HepG2 (cell line): ENCODE data around the gene DDX50. TPM values are rescaled to one million over a fixed set of nuclear protein-coding genes. Genes with fewer than 3 reads are reported as not detected.

Experiments used
- ATAC-seq: fragments of 200-7000 bp; cut with Tn5 transposase; 3 replicates; pipeline ENCODE4 v1.9.1; 2020; ENCODE audit warnings: mild to moderate bottlenecking, moderate library complexity
- BruUV-seq: library from RNA; stranded (reverse); fragments of 400-500 nt; replicated peaks from 2 replicates; lab custom pipeline; 2021; lab: Mats Ljungman, UMichigan
- CTCF ChIA-PET: fragments of 300-600 bp; formaldehyde crosslinking; extraction: SDS; loops from one replicate; lab custom pipeline; 2021; ENCODE audit warnings: low total read pairs, inconsistent platforms, low intra/inter-chr PET ratio; lab: Yijun Ruan, JAX
- POLR2A ChIA-PET: fragments of 350-600 bp; sonication (Branson Sonifier 250); formaldehyde crosslinking; loops from one replicate; lab custom pipeline; 2020; ENCODE audit warnings: antibody characterized with exemption, inconsistent platforms; lab: Yijun Ruan, JAX
- DNase-seq: peaks from one replicate; pipeline ENCODE4 v3.0.0-alpha.2; 2015; ENCODE audit warnings: low spot score
- FAIRE-seq: peaks from 3 replicates; lab custom pipeline; 2011; peaks lifted over from hg19 to GRCh38; lab: Jason Lieb, UNC
- H2AFZ ChIP-seq: one replicate; pipeline ENCODE4 v1.6.1; 2011; ENCODE audit warnings: low read length, inconsistent platforms
- H3K27ac ChIP-seq: fragments of 300-600 bp; 3 replicates; pipeline ENCODE4 v1.8.0; 2011; ENCODE audit warnings: mixed run types, mild to moderate bottlenecking, mixed read lengths, low read length, inconsistent platforms; ENCODE audit not compliant: insufficient read depth; ENCODE audit errors: extremely low read length
- H3K27me3 ChIP-seq, 2 experiments: fragments of 200-600 bp in 1 of 2; 2 replicates in 1 of 2; 3 replicates in 1 of 2; pipeline versions ENCODE4 v1.6.0 to v1.8.0; 2011; ENCODE audit warnings: low read length in 2 of 2, mild to moderate bottlenecking in 2 of 2, moderate library complexity in 2 of 2, inconsistent platforms in 1 of 2; ENCODE audit not compliant: insufficient read depth in 2 of 2, control insufficient read depth in 1 of 2
- H3K36me3 ChIP-seq, 2 experiments: fragments of 200-600 bp in 1 of 2; replicated peaks in 1 of 2; 2 replicates in 1 of 2; 3 replicates in 1 of 2; pipeline versions ENCODE4 v1.5.1 to v1.8.0; 2011; ENCODE audit warnings: low read length in 2 of 2, inconsistent platforms in 1 of 2; ENCODE audit not compliant: insufficient read depth in 2 of 2, control insufficient read depth in 1 of 2
- H3K4me1 ChIP-seq: 2 replicates; pipeline ENCODE4 v1.5.1; 2012; ENCODE audit warnings: low read length, inconsistent platforms; ENCODE audit not compliant: insufficient read depth
- H3K4me2 ChIP-seq: 2 replicates; pipeline ENCODE4 v1.6.0; 2011; ENCODE audit warnings: low read depth, low read length, inconsistent platforms
- H3K4me3 ChIP-seq, 3 experiments: fragments of 200-600 bp in 1 of 3; sonication (generic), shearing (Covaris generic) in 1 of 3; replicated peaks in 1 of 3; 2 replicates each; pipeline ENCODE4 v1.5.1; 2011 to 2016; ENCODE audit warnings: low read length in 3 of 3, inconsistent platforms in 2 of 3, low read depth in 2 of 3, mild to moderate bottlenecking in 2 of 3, control low read depth in 1 of 3, mixed read lengths in 1 of 3; ENCODE audit not compliant: insufficient read depth in 1 of 3
- H3K79me2 ChIP-seq: one replicate; pipeline ENCODE4 v1.6.1; 2011; ENCODE audit warnings: low read length, inconsistent platforms; ENCODE audit not compliant: insufficient read depth
- H3K9ac ChIP-seq: 2 replicates; pipeline ENCODE4 v1.6.0; 2011; ENCODE audit warnings: mild to moderate bottlenecking, low read depth, low read length, inconsistent platforms; ENCODE audit not compliant: insufficient read depth
- H3K9me3 ChIP-seq: 2 replicates; pipeline ENCODE4 v1.5.1; 2012; ENCODE audit warnings: mild to moderate bottlenecking, low read length
- H4K20me1 ChIP-seq: 2 replicates; pipeline ENCODE4 v1.6.0; 2011; ENCODE audit warnings: inconsistent platforms, mild to moderate bottlenecking, low read length, moderate library complexity; ENCODE audit not compliant: insufficient read depth
- FOSL2 ChIP-seq: sonication (generic); formaldehyde crosslinking; IDR thresholded peaks from 2 replicates; pipeline ENCODE4 v1.4.0; 2020; ENCODE audit warnings: missing genetic modification reagents
- MAFF ChIP-seq: IDR thresholded peaks from 2 replicates; pipeline ENCODE4 v1.6.1; 2011; ENCODE audit warnings: low read depth, low read length, improper control_type of control experiment
- MAFK ChIP-seq, 2 experiments: IDR thresholded peaks in 1 of 2; conservative IDR thresholded peaks in 1 of 2; 2 replicates each; pipeline ENCODE4 v1.6.1; 2011; ENCODE audit warnings: improper control_type of control experiment in 2 of 2, low read length in 2 of 2
- MEIS1 ChIP-seq: sonication (generic); formaldehyde crosslinking; IDR thresholded peaks from 2 replicates; pipeline ENCODE4 v1.9.0; 2021; ENCODE audit warnings: mild to moderate bottlenecking, missing genetic modification reagents, moderate library complexity, borderline replicate concordance
- RBFOX2 ChIP-seq: fragments of 200-400 bp; formaldehyde crosslinking; IDR thresholded peaks from 2 replicates; pipeline ENCODE4 v1.6.1; 2017; ENCODE audit warnings: low read depth, mild to moderate bottlenecking, low read length
- RFX3 ChIP-seq: IDR thresholded peaks from 2 replicates; pipeline ENCODE4 v1.6.1; 2016; ENCODE audit warnings: missing biosample characterization, missing genetic modification reagents
- ZNF781 ChIP-seq: sonication (generic); formaldehyde crosslinking; IDR thresholded peaks from 2 replicates; pipeline ENCODE4 v1.5.1; 2020; ENCODE audit warnings: borderline replicate concordance, mild to moderate bottlenecking, missing genetic modification reagents; ENCODE audit errors: not compliant biosample characterization
- WGBS: methylation state at CpG from one replicate; pipeline ENCODE4 v1.1.6; 2017; ENCODE audit warnings: low lambda C conversion rate; 5-methylcytosine and 5-hydroxymethylcytosine counted together
- in situ Hi-C: cut with HindIII; loops from 2 replicates; pipeline ENCODE4 v1.10.0; 2017; ENCODE audit warnings: low pct_unique_long_range_greater_than_20kb; ENCODE audit not compliant: extremely low pct_ligation_motif_present
- intact Hi-C: fragments of 100-400 bp; cut with micrococcal nuclease; formaldehyde crosslinking; loops from one replicate; pipeline ENCODE4 v1.10.0; 2022; ENCODE audit not compliant: unreplicated experiment
- polyA plus RNA-seq, 8 experiments: library from polyadenylated mRNA; depleted of rRNA in 3 of 8; stranded (reverse) in 7 of 8; unstranded in 1 of 8; fragments of >200 nt; fragmentation: Illumina TruSeq in 4 of 8; extraction: Trizol in 4 of 8; gene quantifications; 2 replicates each; pipeline versions ENCODE4 v1.2.1 to v1.2.3, GENCODE V29; 2011 to 2016; ENCODE audit warnings: low read depth in 4 of 8, missing spikeins in 1 of 8, mixed read lengths in 1 of 8; ENCODE audit not compliant: insufficient read depth in 1 of 8
- total RNA-seq, 5 experiments: library from RNA; depleted of rRNA; stranded (reverse); fragments of >200 nt; fragmentation: Illumina TruSeq; extraction: Trizol; gene quantifications; 2 replicates each; pipeline ENCODE4 v1.2.3, GENCODE V29; 2016; ENCODE audit warnings: low read depth in 1 of 5

The DDX50 gene
- total and polyA plus RNA-seq, 2 of the 13 experiments (the other 11 are each of a cell fraction or from before 2014, with no cell fraction given) = 19.0 to 38.2 TPM

GRCh38 chr10:68957654-68958053 is 56.5 kb downstream of the DDX50 start:
- BruUV-seq = no TSS peak
- Histone ChIP-seq H4K20me1 (peaks cover 33% of the 10 kb centered on the region), H3K9me3 (no peaks in the 10 kb centered on the region), H3K9ac (peak overlapping the region; percentile 97), H3K36me3 (peaks cover 14 to 28% of the 10 kb centered on the region in 2 experiments), H3K27ac (peak overlapping the region; percentile 91), H3K4me2 (peak overlapping the region; percentile 95), H3K27me3 (no peaks in the 10 kb centered on the region; a peak in 1 of 5 replicates), H3K4me3 (peak overlapping the region; percentile 66 to 96 (median 90)), H2AFZ (no peak overlapping the region), H3K4me1 (peaks cover 32% of the 10 kb centered on the region), H3K79me2 (peaks cover 70% of the 10 kb centered on the region)
- WGBS = 7% methylated on average over 3 of the region's 3 CpGs
- intact Hi-C loops (loop anchor here (5.0 kb wide), 1 partner anchor 135 kb away; no protein-coding TSS in a partner anchor), in situ Hi-C loops (no loop called here)
- no peak for ATAC-seq
- ChIA-PET CTCF (no interaction called here), POLR2A (no interaction called here)
- TF ChIP-seq ZNF781 (peak; percentile 3), RFX3 (no peak)
- no peak for FAIRE-seq
- DNase-seq = no peak

GRCh38 chr10:68959695-68960527 is 58.8 kb downstream of the DDX50 start:
- no peaks in the 10 kb centered on the region; a peak in 1 of 5 replicates for H3K27me3 ChIP-seq
- H3K4me2 ChIP-seq = peak overlapping the region; percentile 10; the same call in 1 of the 2 replicates
- WGBS = 95% methylated on average over 4 of the region's 4 CpGs
- H3K4me3 ChIP-seq = no peak overlapping the region
- in situ Hi-C loops = no loop called here
- BruUV-seq = TSS peak; percentile 2
- POLR2A ChIA-PET = no interaction called here
- no peak overlapping the region for H3K27ac ChIP-seq
- ATAC-seq = no peak
- intact Hi-C loops = loop anchor here (5.0 kb wide), 1 partner anchor 132 kb away; no protein-coding TSS in a partner anchor
- TF ChIP-seq FOSL2 = no peak
- 0 out of 2 replicates have a peak, but pooled peaks have one; percentile 28 for TF ChIP-seq RBFOX2
- no peak for TF ChIP-seq MEIS1 (CRISPR knock-in tag)
- TF ChIP-seq MAFK (conservative IDR thresholded peaks at IDR 0.05 in 1 of 2, IDR thresholded peaks at IDR 0.05 in 1 of 2; ENCODE audit: low read length in 2 of 2) = peak; percentile 87 to 94
- TF ChIP-seq MAFF = peak; percentile 88
- TF ChIP-seq, all 625 proteins: peak for 3
- no peaks in the 10 kb centered on the region for H3K9me3 ChIP-seq
- DNase-seq (no peak), FAIRE-seq (no peak)
- peaks cover 28% of the 10 kb centered on the region for H3K4me1 ChIP-seq
- H3K79me2 ChIP-seq = peaks cover 73% of the 10 kb centered on the region
- H3K36me3 ChIP-seq = peaks cover 23 to 49% of the 10 kb centered on the region in 2 experiments
- peaks cover 33% of the 10 kb centered on the region for H4K20me1 ChIP-seq
- CTCF ChIA-PET = no interaction called here
- H2AFZ ChIP-seq = no peak overlapping the region
- no peak overlapping the region for H3K9ac ChIP-seq
